Fibroblast of lung (primary cell): Measurements from ENCODE around the gene NTPCR. TPM values are rescaled to one million over a fixed set of nuclear protein-coding genes. Genes with fewer than 3 reads are reported as not detected.

ENCODE experiments used
- DNase-seq, 2 donors: peaks; one replicate each; pipeline versions ENCODE4 v3.0.0 to v3.0.0-alpha.2; 2010; ENCODE audit warnings: low read depth in 2 of 2
- H2AFZ ChIP-seq: 2 replicates; pipeline ENCODE4 v1.5.1; 2012; ENCODE audit warnings: low read length, control low read depth, inconsistent platforms
- H3K27ac ChIP-seq: 2 replicates; pipeline ENCODE4 v1.5.1; 2011; ENCODE audit warnings: low read length, control low read depth; ENCODE audit not compliant: insufficient read depth
- H3K27me3 ChIP-seq: 2 replicates; pipeline ENCODE4 v1.5.1; 2011; ENCODE audit warnings: mild to moderate bottlenecking, low read length; ENCODE audit not compliant: control insufficient read depth, insufficient read depth
- H3K36me3 ChIP-seq: 2 replicates; pipeline ENCODE4 v1.5.1; 2011; ENCODE audit warnings: low read length; ENCODE audit not compliant: control insufficient read depth, insufficient read depth
- H3K4me1 ChIP-seq: 2 replicates; pipeline ENCODE4 v1.5.1; 2011; ENCODE audit warnings: low read length; ENCODE audit not compliant: control insufficient read depth, insufficient read depth; ENCODE audit errors: extremely low read depth
- H3K4me2 ChIP-seq: 2 replicates; pipeline ENCODE4 v1.5.1; 2011; ENCODE audit warnings: low read length, control low read depth; ENCODE audit not compliant: insufficient read depth; ENCODE audit errors: extremely low read depth
- H3K4me3 ChIP-seq, 4 experiments: fragments of 200-600 bp in 1 of 4; sonication (generic) in 1 of 4; replicated peaks in 1 of 4; 2 replicates each; pipeline ENCODE4 v1.5.1; 2011 to 2016; ENCODE audit warnings: low read length in 4 of 4, low read depth in 3 of 4, mild to moderate bottlenecking in 3 of 4, control low read depth in 2 of 4, inconsistent platforms in 1 of 4, mixed read lengths in 1 of 4; ENCODE audit not compliant: insufficient read depth in 1 of 4; ENCODE audit errors: control extremely low read depth in 1 of 4
- H3K79me2 ChIP-seq: 2 replicates; pipeline ENCODE4 v1.5.1; 2012; ENCODE audit warnings: mild to moderate bottlenecking, low read length, inconsistent platforms; ENCODE audit not compliant: control insufficient read depth, insufficient read depth
- H3K9ac ChIP-seq: 2 replicates; pipeline ENCODE4 v1.5.1; 2011; ENCODE audit warnings: mild to moderate bottlenecking, low read length, control low read depth; ENCODE audit not compliant: insufficient read depth
- H3K9me3 ChIP-seq: 2 replicates; pipeline ENCODE4 v1.5.1; 2012; ENCODE audit warnings: low read depth, low read length; ENCODE audit not compliant: control insufficient read depth, insufficient read depth
- H4K20me1 ChIP-seq: 2 replicates; pipeline ENCODE4 v1.5.1; 2011; ENCODE audit warnings: low read length; ENCODE audit not compliant: control insufficient read depth, insufficient read depth; ENCODE audit errors: extremely low read depth
- CTCF ChIP-seq, 2 donors: IDR thresholded peaks in 1 of 2; conservative IDR thresholded peaks in 1 of 2; 1 replicate in 1 of 2; 2 replicates in 1 of 2; pipeline ENCODE4 v1.5.1; 2011 to 2012; ENCODE audit warnings: low read length in 2 of 2, control low read depth in 1 of 2, inconsistent platforms in 1 of 2, low read depth in 1 of 2, mild to moderate bottlenecking in 1 of 2
- EZH2 ChIP-seq: IDR thresholded peaks from 2 replicates; pipeline ENCODE4 v1.5.1; 2012; ENCODE audit warnings: low read length, control low read depth, mild to moderate bottlenecking; ENCODE audit errors: missing control alignments
- polyA plus RNA-seq, 2 donors: library from polyadenylated mRNA; depleted of rRNA in 1 of 2; stranded (reverse) in 1 of 2; unstranded in 1 of 2; fragments of >200 nt; gene quantifications; 2 replicates each; pipeline ENCODE4 v1.2.1, GENCODE V29; 2011 to 2012; ENCODE audit warnings: missing spikeins in 1 of 2
- total RNA-seq: library from RNA; depleted of rRNA; stranded (reverse); fragments of >200 nt; gene quantifications from 2 replicates; pipeline ENCODE4 v1.2.1, GENCODE V29; 2014

NTPCR gene
- total and polyA plus RNA-seq, 2 donors (not counting 1 experiment from before 2014, with no cell fraction given), result 23.0 to 27.9 TPM

- H3K4me3 ChIP-seq, result no peak overlapping the region
- H3K79me2 ChIP-seq, result no peaks in the 10 kb centered on the region
- H4K20me1 ChIP-seq, result no peaks in the 10 kb centered on the region
- no peaks in the 10 kb centered on the region for H3K27me3 ChIP-seq
- peak; percentile 26 to 39 for DNase-seq
- no peak overlapping the region for H3K27ac ChIP-seq
- H3K36me3 ChIP-seq, result no peaks in the 10 kb centered on the region
- no peaks in the 10 kb centered on the region for H3K4me1 ChIP-seq
- H3K9me3 ChIP-seq, result no peaks in the 10 kb centered on the region
- no peak overlapping the region for H3K4me2 ChIP-seq
- H2AFZ ChIP-seq, result no peak overlapping the region
- no peak overlapping the region for H3K9ac ChIP-seq
- no peak for TF ChIP-seq CTCF (conservative IDR thresholded peaks at IDR 0.05 in 1 of 2, IDR thresholded peaks at IDR 0.05 in 1 of 2; ENCODE audit: low read depth in 1 of 2, low read length in 2 of 2)
- TF ChIP-seq EZH2, result no peak
Measured at GRCh38 chr1:232905331-232906034, 44.9 kb upstream of the NTPCR start.

DNA sequence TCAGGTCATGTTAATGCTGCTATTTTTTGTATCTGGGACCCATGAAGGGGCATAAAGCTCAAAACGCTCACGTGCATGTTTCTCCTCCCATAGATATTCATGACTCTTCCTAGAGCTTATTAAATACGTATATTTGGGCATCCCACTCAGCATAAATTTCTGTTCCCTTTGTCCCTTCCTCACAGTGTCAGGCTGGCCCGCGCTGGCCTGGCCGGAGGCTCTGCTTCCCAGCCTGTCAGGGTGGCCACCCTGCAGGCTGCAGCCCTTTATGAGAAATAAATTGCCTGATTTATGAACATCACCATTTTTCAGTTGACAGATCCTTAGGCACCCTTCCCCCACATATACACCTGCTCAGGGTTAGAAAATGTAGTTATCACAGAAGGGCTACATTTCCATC is 44.0 kb upstream of the NTPCR start:
- H3K4me2 ChIP-seq, result no peak overlapping the region
- H3K4me3 ChIP-seq, result no peak overlapping the region
- H2AFZ ChIP-seq, result no peak overlapping the region
- H3K4me1 ChIP-seq, result no peaks in the 10 kb centered on the region
- no peaks in the 10 kb centered on the region for H3K36me3 ChIP-seq
- H3K27ac ChIP-seq, result no peak overlapping the region
- H3K9ac ChIP-seq, result no peak overlapping the region
- DNase-seq, result no peak
- H4K20me1 ChIP-seq, result no peaks in the 10 kb centered on the region
- H3K79me2 ChIP-seq, result no peaks in the 10 kb centered on the region
- no peaks in the 10 kb centered on the region for H3K9me3 ChIP-seq
- TF ChIP-seq EZH2 (no peak), CTCF (conservative IDR thresholded peaks at IDR 0.05 in 1 of 2, IDR thresholded peaks at IDR 0.05 in 1 of 2; ENCODE audit: low read depth in 1 of 2, low read length in 2 of 2) (no peak)
- H3K27me3 ChIP-seq, result no peaks in the 10 kb centered on the region

DNA sequence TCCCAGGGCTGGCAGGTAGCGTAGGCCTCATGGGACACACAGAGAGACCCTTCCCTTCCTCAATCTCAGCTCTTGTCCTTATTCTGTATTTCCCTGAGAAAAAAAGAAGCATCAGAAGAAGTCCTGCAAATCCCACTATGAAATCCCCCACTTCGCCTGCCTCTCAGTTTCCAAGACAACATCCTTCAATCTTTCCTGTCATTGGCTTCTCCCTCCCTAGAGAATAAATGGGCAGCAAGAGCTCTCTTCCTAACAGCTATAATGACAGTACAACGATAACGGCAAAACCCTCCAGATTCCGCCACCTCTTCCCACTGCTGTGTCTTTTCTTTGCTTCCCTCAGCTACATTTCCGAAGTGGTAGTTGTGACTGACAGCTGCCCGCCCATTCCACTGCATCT is 41.6 kb upstream of the NTPCR start:
- Histone ChIP-seq H3K27me3 (no peaks in the 10 kb centered on the region), H2AFZ (no peak overlapping the region), H3K36me3 (no peaks in the 10 kb centered on the region), H3K4me2 (no peak overlapping the region), H3K9ac (no peak overlapping the region), H3K79me2 (no peaks in the 10 kb centered on the region), H3K9me3 (no peaks in the 10 kb centered on the region), H3K27ac (no peak overlapping the region), H3K4me1 (no peaks in the 10 kb centered on the region), H3K4me3 (no peak overlapping the region), H4K20me1 (no peaks in the 10 kb centered on the region)
- TF ChIP-seq EZH2 (no peak), CTCF (conservative IDR thresholded peaks at IDR 0.05 in 1 of 2, IDR thresholded peaks at IDR 0.05 in 1 of 2; ENCODE audit: low read depth in 1 of 2, low read length in 2 of 2) (no peak)
- no peak for DNase-seq
